VCaP (cell line): ENCODE data around the gene UBALD1.
A peak's percentile ranks its signal among the peaks of the same experiment; 100 is the strongest.

Experiments
- H3K27ac ChIP-seq: fragments of 450-650 bp; 2 replicates; pipeline ENCODE4 v1.5.1; 2017
- TF ChIP-seq, protein P1 (sequence below): fragments of 450-650 bp; conservative IDR thresholded peaks from 2 replicates; pipeline ENCODE4 v1.5.1; 2017; ENCODE audit warnings: mild to moderate bottlenecking, moderate library complexity

UBALD1 gene

GRCh38 chr16:4656695-4657686, 42.3 kb upstream of the UBALD1 start:
- no peak overlapping the region for H3K27ac ChIP-seq
- TF ChIP-seq, protein P1, sequence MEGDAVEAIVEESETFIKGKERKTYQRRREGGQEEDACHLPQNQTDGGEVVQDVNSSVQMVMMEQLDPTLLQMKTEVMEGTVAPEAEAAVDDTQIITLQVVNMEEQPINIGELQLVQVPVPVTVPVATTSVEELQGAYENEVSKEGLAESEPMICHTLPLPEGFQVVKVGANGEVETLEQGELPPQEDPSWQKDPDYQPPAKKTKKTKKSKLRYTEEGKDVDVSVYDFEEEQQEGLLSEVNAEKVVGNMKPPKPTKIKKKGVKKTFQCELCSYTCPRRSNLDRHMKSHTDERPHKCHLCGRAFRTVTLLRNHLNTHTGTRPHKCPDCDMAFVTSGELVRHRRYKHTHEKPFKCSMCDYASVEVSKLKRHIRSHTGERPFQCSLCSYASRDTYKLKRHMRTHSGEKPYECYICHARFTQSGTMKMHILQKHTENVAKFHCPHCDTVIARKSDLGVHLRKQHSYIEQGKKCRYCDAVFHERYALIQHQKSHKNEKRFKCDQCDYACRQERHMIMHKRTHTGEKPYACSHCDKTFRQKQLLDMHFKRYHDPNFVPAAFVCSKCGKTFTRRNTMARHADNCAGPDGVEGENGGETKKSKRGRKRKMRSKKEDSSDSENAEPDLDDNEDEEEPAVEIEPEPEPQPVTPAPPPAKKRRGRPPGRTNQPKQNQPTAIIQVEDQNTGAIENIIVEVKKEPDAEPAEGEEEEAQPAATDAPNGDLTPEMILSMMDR: no peak

GRCh38 chr16:4656221-4656620, 41.5 kb upstream of the UBALD1 start:
- TF ChIP-seq, protein P1: no peak
- H3K27ac ChIP-seq: no peak overlapping the region

- H3K27ac ChIP-seq: no peak overlapping the region
These were observed 41.1 kb upstream of the UBALD1 start for GRCh38 chr16:4655801-4656200.

DNA sequence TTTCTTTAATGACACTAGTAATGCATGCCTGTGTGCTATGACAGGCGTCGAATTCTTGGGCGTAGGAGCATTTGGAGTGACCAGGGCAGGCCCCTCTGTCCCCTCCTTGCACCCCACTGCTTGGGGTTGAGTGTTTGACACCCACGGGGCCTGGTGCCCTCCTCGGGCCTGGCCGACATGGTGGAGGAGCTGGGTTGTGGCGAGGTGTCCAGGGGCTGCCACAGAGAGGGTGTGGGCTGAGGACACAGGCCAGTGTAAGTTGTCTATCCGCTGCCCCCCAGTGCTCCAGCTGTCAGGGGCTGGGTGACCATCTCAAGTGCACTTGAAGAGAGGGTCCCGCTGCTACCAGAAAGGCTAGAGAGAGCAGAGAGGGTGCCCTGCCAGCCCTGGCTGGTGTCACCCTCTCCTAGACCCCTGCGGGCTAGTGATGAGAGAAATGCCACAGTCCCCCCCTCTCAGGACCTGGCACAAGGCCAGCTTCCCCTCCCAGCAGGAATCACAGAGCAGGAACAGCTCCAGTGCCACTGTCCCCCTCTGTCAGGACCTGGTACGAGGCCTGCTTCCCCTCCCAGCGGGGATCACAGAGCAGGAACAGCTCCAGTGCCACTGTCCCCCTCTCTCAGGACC, 40.4 kb upstream of the UBALD1 start:
- H3K27ac ChIP-seq: no peak overlapping the region
- TF ChIP-seq, protein P1: no peak

More at GRCh38 chr16:4655801-4656200, 41.1 kb upstream of the UBALD1 start:
- TF ChIP-seq, protein P1: no peak

DNA sequence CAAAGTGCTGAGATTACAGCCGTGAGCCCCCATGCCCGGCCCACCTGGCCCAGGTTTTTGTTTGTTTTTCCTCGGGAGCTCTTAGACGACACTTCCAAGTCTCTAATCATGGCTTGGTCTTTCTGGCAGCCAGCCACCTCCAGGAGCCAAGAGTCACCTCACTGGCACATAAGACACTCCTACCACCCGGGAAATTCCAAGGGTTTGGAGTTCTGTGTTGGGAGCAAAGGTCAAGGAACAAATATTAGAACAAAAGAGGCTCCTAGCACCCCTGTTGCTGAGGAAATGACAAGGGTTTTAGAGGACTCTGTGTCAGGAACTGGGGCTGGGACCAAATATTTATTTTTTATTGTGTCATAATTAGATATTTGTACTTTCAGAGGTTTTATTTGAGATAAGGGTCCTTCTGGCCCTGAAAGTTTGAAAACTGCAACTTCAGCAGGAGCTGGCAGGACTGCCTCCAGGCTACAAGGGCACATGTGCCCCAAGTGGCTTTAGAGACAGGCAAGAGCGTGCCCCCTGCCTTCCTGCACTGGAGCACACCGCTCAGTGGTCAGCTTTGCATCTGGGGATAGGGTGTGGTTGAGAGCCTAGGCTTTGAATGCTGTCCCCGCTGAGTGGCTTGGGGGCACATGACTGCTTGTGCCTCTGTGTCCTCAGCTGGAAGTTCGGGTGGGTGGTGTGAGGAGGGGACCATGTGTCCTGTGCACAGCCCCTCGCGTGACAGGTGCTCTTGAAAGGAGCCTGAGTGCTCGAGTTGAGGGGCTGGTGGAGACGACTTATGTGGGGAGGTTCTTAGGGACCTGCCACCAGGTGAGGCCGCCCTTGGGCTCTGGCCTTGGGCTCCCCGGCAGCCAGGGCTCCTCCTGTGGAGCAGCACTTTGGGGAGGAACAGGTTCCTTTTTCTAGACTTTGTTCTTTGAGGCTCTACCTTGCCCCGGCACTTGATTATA, 39.6 kb upstream of the UBALD1 start:
- peak overlapping the region; percentile 26 for H3K27ac ChIP-seq
- TF ChIP-seq, protein P1: no peak

- TF ChIP-seq, protein P1: no peak
- no peak overlapping the region for H3K27ac ChIP-seq
These were observed 37.9 kb upstream of the UBALD1 start for GRCh38 chr16:4652561-4652960.
